Osteoblast (primary cell): ENCODE measurements around the gene BOK. TPM values are rescaled to one million over a fixed set of nuclear protein-coding genes. Genes with fewer than 3 reads are reported as not detected.
A peak's percentile ranks its signal among the peaks of the same experiment; 100 is the strongest.
"Not testable (repeated sequence)": the region's sequence is repeated elsewhere in the genome, so short reads cannot be mapped to it uniquely, and the experiment has no call there.

ENCODE experiments used
- DNase-seq: peaks from one replicate; pipeline ENCODE4 v3.0.0; 2011; ENCODE audit warnings: low spot score, mixed read lengths; ENCODE audit not compliant: insufficient read length; ENCODE audit errors: missing footprints
- H2AFZ ChIP-seq: 2 replicates; pipeline ENCODE4 v1.6.0; 2011; ENCODE audit warnings: mild to moderate bottlenecking, low read length
- H3K27ac ChIP-seq: 2 replicates; pipeline ENCODE4 v1.5.1; 2011; ENCODE audit warnings: mild to moderate bottlenecking, low read depth, low read length, moderate library complexity
- H3K27me3 ChIP-seq: 2 replicates; pipeline ENCODE4 v1.6.0; 2012; ENCODE audit warnings: mild to moderate bottlenecking, control low read depth, inconsistent platforms, low read length, moderate library complexity; ENCODE audit not compliant: insufficient read depth
- H3K36me3 ChIP-seq: 2 replicates; pipeline ENCODE4 v1.5.1; 2011; ENCODE audit warnings: mild to moderate bottlenecking, low read length, control low read depth, moderate library complexity; ENCODE audit not compliant: insufficient read depth
- H3K4me1 ChIP-seq: 2 replicates; pipeline ENCODE4 v1.5.1; 2011; ENCODE audit warnings: mild to moderate bottlenecking, low read length, control low read depth, moderate library complexity; ENCODE audit not compliant: insufficient read depth
- H3K4me2 ChIP-seq: 2 replicates; pipeline ENCODE4 v1.6.0; 2011; ENCODE audit warnings: mild to moderate bottlenecking, low read length; ENCODE audit not compliant: insufficient read depth
- H3K4me3 ChIP-seq: fragments of 200-600 bp; sonication (generic); 3 replicates; pipeline ENCODE4 v1.5.1; 2012; ENCODE audit warnings: mild to moderate bottlenecking, low read length, inconsistent platforms; ENCODE audit not compliant: insufficient read depth
- H3K79me2 ChIP-seq: 2 replicates; pipeline ENCODE4 v1.6.0; 2012; ENCODE audit warnings: mild to moderate bottlenecking, low read length, control low read depth, inconsistent platforms; ENCODE audit not compliant: insufficient read depth
- H3K9me3 ChIP-seq: 2 replicates; pipeline ENCODE4 v1.5.1; 2011; ENCODE audit warnings: low read depth, low read length, control low read depth
- H4K20me1 ChIP-seq: 2 replicates; pipeline ENCODE4 v1.6.0; 2012; ENCODE audit warnings: mild to moderate bottlenecking, low read length, control low read depth; ENCODE audit not compliant: insufficient read depth
- total RNA-seq: library from RNA; depleted of rRNA; stranded (reverse); fragments of >200 nt; gene quantifications from 2 replicates; pipeline ENCODE4 v1.2.3, GENCODE V29; 2012
- TF ChIP-seq, protein P1 (sequence below): IDR thresholded peaks from 2 replicates; pipeline ENCODE4 v1.5.1; 2011; ENCODE audit warnings: mild to moderate bottlenecking, low read depth, low read length, moderate library complexity; ENCODE audit errors: extremely low read depth

BOK gene
- total RNA-seq, 1 donor, result 41.3 TPM

GRCh38 chr2:241519669-241520068 is 38.9 kb upstream of the BOK start:
- Histone ChIP-seq H3K27ac (no peak overlapping the region), H3K4me2 (peak overlapping the region; percentile 56), H3K9me3 (no peaks in the 10 kb centered on the region), H3K27me3 (peaks cover 15% of the 10 kb centered on the region), H3K36me3 (no peaks in the 10 kb centered on the region), H3K79me2 (no peaks in the 10 kb centered on the region), H2AFZ (peak overlapping the region; percentile 69), H3K4me3 (peak overlapping the region; percentile 35), H3K4me1 (peaks cover 13% of the 10 kb centered on the region), H4K20me1 (no peaks in the 10 kb centered on the region)
- peak; percentile 72 for DNase-seq
- TF ChIP-seq, protein P1, sequence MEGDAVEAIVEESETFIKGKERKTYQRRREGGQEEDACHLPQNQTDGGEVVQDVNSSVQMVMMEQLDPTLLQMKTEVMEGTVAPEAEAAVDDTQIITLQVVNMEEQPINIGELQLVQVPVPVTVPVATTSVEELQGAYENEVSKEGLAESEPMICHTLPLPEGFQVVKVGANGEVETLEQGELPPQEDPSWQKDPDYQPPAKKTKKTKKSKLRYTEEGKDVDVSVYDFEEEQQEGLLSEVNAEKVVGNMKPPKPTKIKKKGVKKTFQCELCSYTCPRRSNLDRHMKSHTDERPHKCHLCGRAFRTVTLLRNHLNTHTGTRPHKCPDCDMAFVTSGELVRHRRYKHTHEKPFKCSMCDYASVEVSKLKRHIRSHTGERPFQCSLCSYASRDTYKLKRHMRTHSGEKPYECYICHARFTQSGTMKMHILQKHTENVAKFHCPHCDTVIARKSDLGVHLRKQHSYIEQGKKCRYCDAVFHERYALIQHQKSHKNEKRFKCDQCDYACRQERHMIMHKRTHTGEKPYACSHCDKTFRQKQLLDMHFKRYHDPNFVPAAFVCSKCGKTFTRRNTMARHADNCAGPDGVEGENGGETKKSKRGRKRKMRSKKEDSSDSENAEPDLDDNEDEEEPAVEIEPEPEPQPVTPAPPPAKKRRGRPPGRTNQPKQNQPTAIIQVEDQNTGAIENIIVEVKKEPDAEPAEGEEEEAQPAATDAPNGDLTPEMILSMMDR, result no peak

DNA sequence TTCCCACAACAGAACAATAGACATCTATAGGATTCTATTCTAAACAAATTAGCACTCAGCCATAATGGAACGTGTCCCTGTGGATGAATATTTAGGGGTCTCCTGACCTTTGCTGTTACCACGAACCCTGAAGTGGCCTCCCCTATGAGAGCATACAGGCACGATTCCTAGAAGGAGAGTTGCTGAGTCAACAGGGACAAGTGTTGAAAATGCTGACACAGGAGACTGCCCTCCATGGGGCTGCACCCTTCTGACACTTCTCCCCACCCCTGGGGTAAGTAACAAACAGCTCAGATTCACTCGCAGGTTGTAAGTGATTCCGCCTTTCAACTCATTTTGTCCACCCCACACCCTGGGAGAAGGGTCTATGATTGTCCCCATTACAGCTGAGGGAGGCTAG is 36.1 kb upstream of the BOK start:
- Histone ChIP-seq H3K4me1 (peaks cover 5% of the 10 kb centered on the region), H3K4me3 (no peak overlapping the region), H3K79me2 (no peaks in the 10 kb centered on the region), H3K36me3 (no peaks in the 10 kb centered on the region), H3K27ac (no peak overlapping the region), H4K20me1 (no peaks in the 10 kb centered on the region), H2AFZ (no peak overlapping the region), H3K9me3 (no peaks in the 10 kb centered on the region), H3K27me3 (peaks cover 15% of the 10 kb centered on the region), H3K4me2 (no peak overlapping the region)
- TF ChIP-seq, protein P1, result no peak
- no peak for DNase-seq

DNA sequence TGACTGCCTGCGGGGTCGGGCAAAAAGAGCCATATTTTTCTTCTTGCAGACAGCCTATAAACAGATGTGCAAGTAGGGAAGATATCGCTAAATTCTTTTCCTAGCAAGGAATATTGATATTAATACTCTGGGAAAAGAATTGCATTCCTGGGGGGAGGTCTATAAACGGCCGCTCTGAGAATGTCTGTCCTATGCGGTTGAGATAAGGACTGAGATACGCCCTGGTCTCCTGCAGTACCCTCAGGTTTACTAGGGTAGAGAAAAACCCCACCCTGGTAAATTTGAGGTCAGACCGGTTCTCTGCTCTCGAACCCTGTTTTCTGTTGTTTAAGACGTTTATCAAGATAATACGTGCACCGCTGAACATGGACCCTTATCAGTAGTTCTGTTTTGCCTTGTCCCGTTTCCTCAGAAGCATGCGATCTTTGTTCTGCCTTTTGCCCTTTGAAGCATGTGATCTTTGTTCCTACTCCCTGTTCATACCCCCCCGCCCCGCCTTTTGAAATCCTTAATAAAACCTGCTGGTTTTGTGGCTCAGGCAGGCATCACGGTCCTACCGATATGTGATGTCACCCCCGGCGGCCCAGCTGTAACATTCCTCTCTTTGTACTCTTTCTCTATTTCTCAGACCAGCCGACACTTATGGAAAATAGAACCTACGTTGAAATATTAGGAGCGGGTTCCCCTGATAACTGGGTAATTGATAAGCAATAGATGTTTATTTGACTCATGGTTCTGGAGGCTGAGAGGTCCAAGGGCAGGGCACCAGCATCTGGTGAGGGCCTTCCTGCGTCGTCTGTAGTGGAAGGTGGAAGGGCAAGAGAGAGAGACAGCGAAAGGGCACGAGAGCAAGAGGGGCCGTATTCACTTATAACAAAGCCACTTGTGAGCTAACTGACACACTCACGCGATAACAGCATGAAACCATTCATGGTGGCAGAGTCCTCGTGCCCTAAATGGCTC is 32.4 kb upstream of the BOK start:
- not testable (repeated sequence) for H3K4me1 ChIP-seq, H3K27ac ChIP-seq, H3K4me3 ChIP-seq, H4K20me1 ChIP-seq, H3K27me3 ChIP-seq, H2AFZ ChIP-seq, H3K36me3 ChIP-seq, H3K79me2 ChIP-seq, H3K4me2 ChIP-seq, DNase-seq, H3K9me3 ChIP-seq

DNA sequence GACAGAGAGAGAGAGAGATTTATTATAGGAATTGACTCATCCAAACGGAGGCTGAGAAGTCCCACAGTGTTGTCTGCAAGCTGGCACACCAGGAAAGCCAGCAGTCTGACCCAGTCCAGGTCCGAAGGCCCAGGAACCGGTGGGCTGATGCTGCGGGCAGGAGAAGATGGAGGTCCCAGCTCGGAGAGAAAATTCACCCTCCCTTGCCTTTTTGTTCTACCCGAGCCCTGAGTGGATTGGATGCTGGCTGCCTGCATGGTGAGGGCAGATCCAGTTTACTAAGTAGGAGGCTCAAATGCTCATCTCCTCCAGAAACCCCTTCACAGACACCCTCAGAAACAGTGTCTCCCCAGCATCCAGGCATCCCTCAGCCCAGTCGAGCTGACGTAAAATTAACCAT is 28.0 kb upstream of the BOK start:
- no peak overlapping the region for H3K4me2 ChIP-seq
- no peaks in the 10 kb centered on the region for H3K79me2 ChIP-seq
- H3K9me3 ChIP-seq, result no peaks in the 10 kb centered on the region
- peak; percentile 49 for DNase-seq
- H3K36me3 ChIP-seq, result no peaks in the 10 kb centered on the region
- no peaks in the 10 kb centered on the region for H4K20me1 ChIP-seq
- no peaks in the 10 kb centered on the region for H3K4me1 ChIP-seq
- TF ChIP-seq, protein P1, result no peak
- no peak overlapping the region for H2AFZ ChIP-seq
- peaks cover 7% of the 10 kb centered on the region for H3K27me3 ChIP-seq
- H3K27ac ChIP-seq, result no peak overlapping the region
- H3K4me3 ChIP-seq, result no peak overlapping the region
